ENCODE results near the gene ITIH6. TPM values are rescaled to one million over a fixed set of nuclear protein-coding genes. Genes with fewer than 3 reads are reported as not detected.

The ITIH6 gene
- total and polyA plus RNA-seq, 2 experiments from 2014 or later: not detected

DNA sequence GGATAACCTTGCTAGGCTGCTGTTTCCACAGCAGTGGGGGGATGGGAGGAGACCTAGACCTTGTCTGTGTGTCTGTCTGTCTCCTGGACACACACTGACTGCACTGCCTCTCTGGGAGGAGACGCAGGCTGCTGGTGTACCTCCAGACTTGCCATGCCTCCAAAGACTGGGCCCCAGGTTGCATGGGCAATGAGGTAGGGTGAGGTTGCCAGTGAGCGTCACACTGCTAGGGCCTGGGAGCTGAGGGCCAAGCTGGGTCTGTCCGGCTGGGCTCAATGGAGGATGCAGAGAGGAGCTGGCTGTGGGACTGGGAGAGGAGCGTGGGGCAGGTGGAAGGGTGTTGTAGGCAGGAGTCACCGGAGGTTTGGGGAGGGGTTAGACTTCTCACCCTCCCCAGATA is 26.1 kb upstream of the ITIH6 start:
- H2AFZ ChIP-seq: no peak overlapping the region
- no peak overlapping the region for H3K9ac ChIP-seq
- 59 to 74% methylated on average over 2 to 5 of the region's 5 CpGs for WGBS, 2 experiments (ENCODE audit: low coverage in 1 of 2, low lambda C conversion rate in 2 of 2, missing lambda C conversion rate in 2 of 2)
- no peak for DNase-seq
- H3K36me3 ChIP-seq (ENCODE audit: low read depth): no peaks in the 10 kb centered on the region
- no peaks in the 10 kb centered on the region for H3K4me1 ChIP-seq (ENCODE audit: insufficient read depth)
- no peaks in the 10 kb centered on the region for H3K9me3 ChIP-seq (ENCODE audit: low read depth)
- no peak overlapping the region for H3K4me3 ChIP-seq
- TF ChIP-seq EZH2phosphoT487 (IDR thresholded peaks at IDR 0.05; ENCODE audit: insufficient read depth, low read depth) (no peak), EZH2 (IDR thresholded peaks at IDR 0.05; ENCODE audit: insufficient read depth, poor library complexity, severe bottlenecking) (no peak)
- no peak overlapping the region for H3K27ac ChIP-seq
- H3K27me3 ChIP-seq (replicated peaks; ENCODE audit: insufficient read depth): no peaks in the 10 kb centered on the region
- H3K79me2 ChIP-seq (ENCODE audit: insufficient read depth): no peaks in the 10 kb centered on the region
- in situ Hi-C loops (cut with MboI): no loop called here
- H4K20me1 ChIP-seq (ENCODE audit: insufficient read depth): no peaks in the 10 kb centered on the region
- H3F3A ChIP-seq (ENCODE audit: insufficient read depth): no peaks in the 10 kb centered on the region
- no peaks in the 10 kb centered on the region for H3K9me2 ChIP-seq (ENCODE audit: insufficient read depth)
- H3K4me2 ChIP-seq (ENCODE audit: unreplicated experiment): no peak overlapping the region

DNA sequence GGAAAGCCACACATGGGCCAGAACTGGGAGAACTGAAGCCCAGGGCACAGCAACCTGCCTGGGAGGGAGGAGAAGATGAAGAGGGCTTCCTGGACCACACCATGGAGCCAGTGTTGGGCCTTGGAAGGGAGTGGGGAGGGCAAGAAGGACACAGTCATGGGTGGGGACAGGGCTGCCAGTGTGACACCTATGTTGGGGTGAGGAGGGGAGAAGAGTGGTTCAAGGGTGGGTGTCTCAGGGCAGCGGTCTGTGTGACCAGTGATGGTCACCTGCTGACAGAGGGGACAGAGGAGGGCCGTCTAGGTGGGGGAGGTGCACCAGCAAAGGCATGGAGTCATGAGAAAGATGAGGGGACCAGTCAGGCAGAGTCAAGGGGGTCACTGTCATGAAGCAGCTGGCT is 23.3 kb upstream of the ITIH6 start:
- Histone ChIP-seq H3K9me3 (ENCODE audit: low read depth) (no peaks in the 10 kb centered on the region), H3K4me2 (ENCODE audit: unreplicated experiment) (no peak overlapping the region), H3K27ac (no peak overlapping the region), H3K36me3 (ENCODE audit: low read depth) (no peaks in the 10 kb centered on the region), H3K9ac (no peak overlapping the region), H2AFZ (no peak overlapping the region), H3K9me2 (ENCODE audit: insufficient read depth) (no peaks in the 10 kb centered on the region), H4K20me1 (ENCODE audit: insufficient read depth) (no peaks in the 10 kb centered on the region), H3K4me3 (no peak overlapping the region), H3K4me1 (ENCODE audit: insufficient read depth) (no peaks in the 10 kb centered on the region), H3K79me2 (ENCODE audit: insufficient read depth) (no peaks in the 10 kb centered on the region), H3K27me3 (replicated peaks; ENCODE audit: insufficient read depth) (no peaks in the 10 kb centered on the region), H3F3A (ENCODE audit: insufficient read depth) (peaks cover 2% of the 10 kb centered on the region; the same call in 1 of the 2 replicates)
- no peak for DNase-seq
- in situ Hi-C loops (cut with MboI): no loop called here
- 35% methylated on average over 2 of the region's 2 CpGs; no CpG with 5 or more reads in 1 of the 2 experiments for WGBS, 2 experiments (ENCODE audit: low coverage in 1 of 2, low lambda C conversion rate in 2 of 2, missing lambda C conversion rate in 2 of 2)
- TF ChIP-seq EZH2 (IDR thresholded peaks at IDR 0.05; ENCODE audit: insufficient read depth, poor library complexity, severe bottlenecking) (no peak), EZH2phosphoT487 (IDR thresholded peaks at IDR 0.05; ENCODE audit: insufficient read depth, low read depth) (no peak)

DNA sequence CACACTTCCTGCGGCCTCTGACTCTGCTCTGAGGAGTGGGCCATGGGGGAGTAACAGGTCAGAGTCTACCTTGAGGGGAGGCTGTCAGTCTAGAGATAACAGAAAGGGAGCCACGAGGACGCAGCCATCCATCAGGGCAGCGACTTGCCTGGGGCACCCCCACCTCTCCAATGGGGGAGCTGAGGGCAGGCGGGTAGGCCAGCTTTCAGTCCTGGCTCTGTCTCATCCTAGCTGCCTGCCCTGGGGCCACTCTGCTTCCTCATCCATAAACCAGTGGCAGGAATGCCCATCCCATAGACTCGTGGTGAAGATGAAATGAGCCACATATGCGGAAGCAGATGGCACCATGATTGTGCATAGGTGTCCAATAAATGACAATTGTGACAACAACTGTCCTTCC is 22.7 kb upstream of the ITIH6 start:
- H3K9me2 ChIP-seq (ENCODE audit: insufficient read depth): no peaks in the 10 kb centered on the region
- H3K79me2 ChIP-seq (ENCODE audit: insufficient read depth): no peaks in the 10 kb centered on the region
- no peaks in the 10 kb centered on the region for H3K9me3 ChIP-seq (ENCODE audit: low read depth)
- H3K27me3 ChIP-seq (replicated peaks; ENCODE audit: insufficient read depth): no peaks in the 10 kb centered on the region
- no peak overlapping the region for H3K27ac ChIP-seq
- no peaks in the 10 kb centered on the region for H3K36me3 ChIP-seq (ENCODE audit: low read depth)
- WGBS, 2 experiments (ENCODE audit: low coverage in 1 of 2, low lambda C conversion rate in 2 of 2, missing lambda C conversion rate in 2 of 2): 73 to 75% methylated on average over 7 of the region's 7 CpGs
- H4K20me1 ChIP-seq (ENCODE audit: insufficient read depth): no peaks in the 10 kb centered on the region
- H3K4me1 ChIP-seq (ENCODE audit: insufficient read depth): no peaks in the 10 kb centered on the region
- H2AFZ ChIP-seq: no peak overlapping the region
- in situ Hi-C loops (cut with MboI): no loop called here
- TF ChIP-seq EZH2 (IDR thresholded peaks at IDR 0.05; ENCODE audit: insufficient read depth, poor library complexity, severe bottlenecking) (no peak), EZH2phosphoT487 (IDR thresholded peaks at IDR 0.05; ENCODE audit: insufficient read depth, low read depth) (no peak)
- DNase-seq: no peak
- H3K4me3 ChIP-seq: no peak overlapping the region
- no peak overlapping the region for H3K4me2 ChIP-seq (ENCODE audit: unreplicated experiment)
- no peak overlapping the region for H3K9ac ChIP-seq
- H3F3A ChIP-seq (ENCODE audit: insufficient read depth): peaks cover 5% of the 10 kb centered on the region; the same call in 1 of the 2 replicates

DNA sequence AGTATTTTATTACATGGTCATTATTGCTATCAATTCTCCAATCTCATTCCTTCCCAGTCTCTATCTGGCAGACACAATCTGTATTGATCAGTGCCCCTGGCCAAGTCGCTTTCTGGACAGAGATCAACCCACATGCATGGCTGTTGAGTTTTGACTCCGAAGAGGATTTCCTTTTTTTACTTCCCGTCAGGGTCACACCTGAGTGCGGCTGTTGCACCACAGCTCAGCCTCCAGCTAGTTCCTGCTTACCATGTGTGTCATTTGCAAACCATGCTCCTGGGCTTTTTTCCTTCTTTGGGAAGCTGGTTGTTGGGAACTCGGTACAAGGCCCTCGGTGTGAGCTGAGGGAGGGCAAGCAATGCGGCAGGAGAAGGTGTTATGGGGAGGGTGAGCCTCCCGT is 21.1 kb upstream of the ITIH6 start:
- Histone ChIP-seq H3K4me2 (ENCODE audit: unreplicated experiment) (no peak overlapping the region), H3K27ac (no peak overlapping the region), H3K9me2 (ENCODE audit: insufficient read depth) (no peaks in the 10 kb centered on the region), H3K9ac (no peak overlapping the region), H3F3A (ENCODE audit: insufficient read depth) (peaks cover 5% of the 10 kb centered on the region; the same call in 1 of the 2 replicates), H3K79me2 (ENCODE audit: insufficient read depth) (no peaks in the 10 kb centered on the region), H4K20me1 (ENCODE audit: insufficient read depth) (no peaks in the 10 kb centered on the region), H2AFZ (no peak overlapping the region), H3K4me3 (no peak overlapping the region), H3K9me3 (ENCODE audit: low read depth) (no peaks in the 10 kb centered on the region), H3K27me3 (replicated peaks; ENCODE audit: insufficient read depth) (no peaks in the 10 kb centered on the region), H3K36me3 (ENCODE audit: low read depth) (no peaks in the 10 kb centered on the region), H3K4me1 (ENCODE audit: insufficient read depth) (no peaks in the 10 kb centered on the region)
- WGBS, 2 experiments (ENCODE audit: low coverage in 1 of 2, low lambda C conversion rate in 2 of 2, missing lambda C conversion rate in 2 of 2): 63% methylated on average over 8 of the region's 8 CpGs
- in situ Hi-C loops (cut with MboI): no loop called here
- no peak for DNase-seq
- no peak for TF ChIP-seq EZH2phosphoT487 (IDR thresholded peaks at IDR 0.05; ENCODE audit: insufficient read depth, low read depth)
- no peak for TF ChIP-seq EZH2 (IDR thresholded peaks at IDR 0.05; ENCODE audit: insufficient read depth, poor library complexity, severe bottlenecking)

DNA sequence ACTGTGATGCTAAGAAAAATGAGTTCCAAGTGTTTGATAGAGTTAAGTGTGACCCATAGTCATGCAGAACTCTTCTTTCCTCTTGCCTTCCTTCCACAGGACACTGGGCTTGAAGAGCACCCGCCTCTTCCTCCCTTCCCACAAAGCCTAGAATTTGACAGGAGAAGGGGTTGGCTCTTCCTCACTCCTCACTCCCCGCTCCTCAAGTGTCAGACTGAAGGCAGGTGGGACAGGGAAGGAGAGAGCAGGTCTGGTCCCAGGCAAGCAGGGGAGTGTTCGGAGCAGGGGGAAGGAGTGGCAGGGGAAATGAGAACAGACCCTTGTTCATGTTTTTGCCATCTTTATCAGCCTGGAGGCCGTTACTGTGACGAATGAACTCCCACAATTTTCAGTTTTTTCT is 20.2 kb upstream of the ITIH6 start:
- Histone ChIP-seq H3K9ac (no peak overlapping the region), H2AFZ (no peak overlapping the region), H3K9me3 (ENCODE audit: low read depth) (no peaks in the 10 kb centered on the region), H3K4me3 (no peak overlapping the region), H3K4me1 (ENCODE audit: insufficient read depth) (no peaks in the 10 kb centered on the region), H4K20me1 (ENCODE audit: insufficient read depth) (no peaks in the 10 kb centered on the region), H3K27me3 (replicated peaks; ENCODE audit: insufficient read depth) (no peaks in the 10 kb centered on the region), H3K79me2 (ENCODE audit: insufficient read depth) (no peaks in the 10 kb centered on the region), H3K36me3 (ENCODE audit: low read depth) (no peaks in the 10 kb centered on the region; the same call in 1 of the 2 replicates), H3F3A (ENCODE audit: insufficient read depth) (peaks cover 5% of the 10 kb centered on the region; the same call in 1 of the 2 replicates), H3K27ac (no peak overlapping the region), H3K9me2 (ENCODE audit: insufficient read depth) (no peaks in the 10 kb centered on the region), H3K4me2 (ENCODE audit: unreplicated experiment) (no peak overlapping the region)
- in situ Hi-C loops (cut with MboI): no loop called here
- WGBS, 2 experiments (ENCODE audit: low coverage in 1 of 2, low lambda C conversion rate in 2 of 2, missing lambda C conversion rate in 2 of 2): 0 to 23% methylated on average over 1 to 5 of the region's 5 CpGs
- TF ChIP-seq EZH2phosphoT487 (IDR thresholded peaks at IDR 0.05; ENCODE audit: insufficient read depth, low read depth): no peak
- TF ChIP-seq EZH2 (IDR thresholded peaks at IDR 0.05; ENCODE audit: insufficient read depth, poor library complexity, severe bottlenecking): no peak
- no peak for DNase-seq
